Activated naive CD4-positive, alpha-beta T cell treated with anti-CD3 and anti-CD28 coated beads, Interleukin-2, amount 50 U/mL, for 24 hours (primary cell): Measurements from ENCODE around the gene PAX6.

ENCODE experiments used
- H3K27ac Mint-ChIP-seq: one replicate; pipeline ENCODE4 v1.8.0; 2021; ENCODE audit warnings: mild to moderate bottlenecking, mixed read lengths
- H3K27me3 Mint-ChIP-seq: one replicate; pipeline ENCODE4 v1.8.0; 2021; ENCODE audit warnings: mixed read lengths
- H3K36me3 Mint-ChIP-seq: one replicate; pipeline ENCODE4 v1.8.0; 2021; ENCODE audit warnings: mixed read lengths
- H3K4me1 Mint-ChIP-seq: one replicate; pipeline ENCODE4 v1.8.0; 2021; ENCODE audit warnings: mixed read lengths
- H3K4me3 Mint-ChIP-seq: one replicate; pipeline ENCODE4 v1.8.0; 2021; ENCODE audit warnings: mild to moderate bottlenecking, mixed read lengths
- H3K9me3 Mint-ChIP-seq: one replicate; pipeline ENCODE4 v1.8.0; 2021; ENCODE audit warnings: mixed read lengths

The PAX6 gene

DNA sequence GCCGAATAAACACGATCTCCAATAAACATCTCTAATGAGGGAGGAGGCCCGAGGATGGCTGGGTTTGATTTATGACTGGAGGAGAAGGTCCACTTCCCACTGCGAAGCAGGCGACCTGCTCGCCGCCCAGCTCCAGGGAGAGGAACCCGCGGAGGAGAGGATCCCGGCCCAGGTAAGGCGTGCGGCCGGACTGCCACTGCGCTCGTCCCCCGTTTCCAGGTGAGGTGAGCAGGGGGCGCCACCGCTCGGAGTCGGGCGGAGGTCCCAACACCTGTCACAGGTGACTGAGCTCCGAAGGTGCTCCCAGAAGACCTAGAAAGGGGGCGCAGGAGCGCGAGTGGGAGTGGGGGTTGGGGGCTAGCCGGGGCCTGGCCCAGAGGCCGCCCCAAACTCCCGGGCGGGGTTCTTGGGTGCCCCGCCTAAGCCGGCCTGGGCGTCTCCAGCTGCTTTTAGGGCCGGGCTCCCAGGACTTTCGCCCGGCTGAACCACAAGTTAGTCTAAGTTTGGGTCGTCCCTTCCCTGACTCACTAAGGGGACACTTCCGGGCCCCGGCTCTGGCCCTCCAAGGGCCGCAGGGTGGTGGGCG is 5.4 kb upstream of the PAX6 start:
- peak overlapping the region; percentile 71 for H3K4me3 Mint-ChIP-seq

DNA sequence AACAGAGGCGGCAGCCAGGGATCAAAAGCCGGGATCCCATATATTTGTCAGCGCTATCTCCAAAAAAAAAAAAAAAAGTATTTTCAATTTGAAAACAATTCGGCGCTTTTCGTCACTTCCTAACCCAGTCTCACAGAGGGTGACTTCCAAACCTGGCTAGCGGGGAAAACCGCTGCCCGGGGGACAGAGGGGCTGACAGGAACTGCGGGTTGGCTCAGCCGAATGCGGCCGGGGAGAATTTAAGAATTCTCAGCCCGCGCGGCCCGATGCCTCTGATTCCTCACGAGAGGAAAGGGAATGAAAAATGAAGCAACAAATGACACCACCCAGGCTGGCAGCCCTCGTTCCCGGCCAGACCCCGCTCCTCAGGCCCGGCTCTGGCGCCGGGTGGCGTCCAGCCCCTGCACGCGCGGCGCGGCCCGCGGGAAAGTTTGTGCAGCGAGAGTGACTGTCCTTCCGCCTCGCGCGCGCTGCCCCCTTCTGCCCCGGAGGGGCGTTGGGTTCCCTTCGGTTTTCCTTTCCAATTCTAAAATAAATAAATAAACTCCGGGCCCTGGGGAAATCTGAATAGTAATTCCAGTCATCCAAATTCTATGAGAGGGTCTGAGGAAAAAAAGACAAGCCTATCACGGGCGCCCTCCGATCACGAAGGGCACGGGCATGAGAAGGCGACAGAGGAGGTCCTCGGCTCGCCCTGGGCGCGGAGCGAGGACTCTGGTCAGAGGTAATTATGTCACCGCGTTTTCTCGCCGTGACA is 4.8 kb upstream of the PAX6 start:
- H3K27me3 Mint-ChIP-seq, result peaks cover 48% of the 10 kb centered on the region
- no peaks in the 10 kb centered on the region for H3K9me3 Mint-ChIP-seq
- H3K4me1 Mint-ChIP-seq, result peaks cover 44% of the 10 kb centered on the region
- H3K27ac Mint-ChIP-seq, result peak overlapping the region; percentile 77
- H3K36me3 Mint-ChIP-seq, result peaks cover 4% of the 10 kb centered on the region
- H3K4me3 Mint-ChIP-seq, result peak overlapping the region; percentile 71

More for the DNA sequence above, 5.4 kb upstream of the PAX6 start:
- peaks cover 40% of the 10 kb centered on the region for H3K4me1 Mint-ChIP-seq
- peaks cover 3% of the 10 kb centered on the region for H3K9me3 Mint-ChIP-seq
- peaks cover 6% of the 10 kb centered on the region for H3K36me3 Mint-ChIP-seq
- H3K27ac Mint-ChIP-seq, result peak overlapping the region; percentile 77
- H3K27me3 Mint-ChIP-seq, result peaks cover 50% of the 10 kb centered on the region

DNA sequence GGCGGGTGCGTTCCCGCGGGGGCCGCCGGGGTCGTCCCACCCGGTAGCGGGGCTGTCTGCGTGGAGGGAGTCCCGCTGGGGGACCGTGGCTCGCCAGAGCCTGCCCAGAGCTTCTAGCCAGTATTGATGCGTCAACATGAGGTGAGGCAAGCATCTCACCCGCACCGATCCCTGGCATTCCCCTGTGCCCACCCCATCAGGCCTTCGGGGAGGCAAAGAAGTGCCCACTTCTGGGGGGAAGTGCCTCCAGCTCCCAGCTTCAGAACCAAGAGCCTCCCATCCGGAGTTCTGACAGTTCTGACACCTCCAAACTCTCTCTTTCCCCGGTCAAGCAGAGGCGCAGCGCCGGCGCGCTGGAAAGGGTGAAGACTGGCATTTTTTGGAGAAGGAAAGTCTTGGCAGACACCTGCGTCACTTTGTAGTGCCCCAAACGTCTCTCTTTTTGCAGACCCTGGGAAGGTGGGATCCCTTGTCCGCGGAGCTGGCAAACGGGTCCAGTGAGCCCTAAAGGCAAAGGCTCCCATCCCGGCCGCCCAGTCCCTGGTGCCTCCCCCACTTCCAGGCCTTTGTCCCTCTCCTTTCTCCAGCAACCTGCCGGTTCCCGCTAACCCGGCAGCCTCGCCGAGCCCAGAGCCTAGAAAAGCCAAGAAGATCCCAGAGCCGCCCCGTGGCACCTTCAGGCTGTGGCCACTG is 3.2 kb upstream of the PAX6 start:
- H3K4me3 Mint-ChIP-seq, result peak overlapping the region; percentile 53
- H3K4me1 Mint-ChIP-seq, result peaks cover 54% of the 10 kb centered on the region
- H3K27ac Mint-ChIP-seq, result no peak overlapping the region
- H3K9me3 Mint-ChIP-seq, result no peaks in the 10 kb centered on the region
- peaks cover 49% of the 10 kb centered on the region for H3K27me3 Mint-ChIP-seq
- H3K36me3 Mint-ChIP-seq, result peaks cover 4% of the 10 kb centered on the region

DNA sequence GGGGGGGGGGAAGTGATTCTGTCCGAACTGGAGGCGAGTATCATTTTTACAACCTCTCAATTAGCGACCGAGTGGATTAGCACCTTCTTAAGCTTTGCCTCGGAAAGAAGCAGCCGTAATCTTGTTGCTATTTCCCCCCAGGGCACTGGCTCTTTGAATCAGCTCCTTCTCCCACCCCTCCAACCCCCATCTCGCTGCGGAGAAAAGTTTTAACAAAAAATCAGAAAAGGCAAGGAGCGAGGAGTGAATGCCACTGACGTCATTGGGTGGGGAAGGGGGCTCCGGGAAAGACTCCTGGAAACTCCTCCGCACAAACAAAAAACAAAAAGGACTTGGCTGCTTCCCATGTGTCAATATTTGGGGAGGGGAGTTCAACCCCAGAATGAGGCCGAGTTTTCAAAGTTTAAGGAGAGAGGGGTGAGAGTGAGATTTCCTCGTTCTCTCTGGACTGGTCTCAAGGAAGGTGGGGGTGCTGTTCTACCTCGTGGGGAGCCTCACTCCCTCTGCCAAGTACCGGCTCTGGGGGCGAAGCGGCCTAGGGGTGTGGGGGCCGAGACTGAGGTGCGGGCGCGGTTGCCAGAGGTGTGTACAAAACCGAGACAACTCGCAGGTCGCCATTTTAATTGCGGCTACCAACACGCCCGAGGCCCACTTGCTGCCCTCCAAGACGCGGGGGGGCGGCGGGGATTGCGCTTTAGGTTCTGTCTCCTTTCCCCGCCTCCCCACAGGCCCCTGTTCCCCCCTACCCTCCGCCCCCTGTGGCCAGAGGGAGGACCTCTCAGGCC is 2.5 kb upstream of the PAX6 start:
- H3K4me1 Mint-ChIP-seq, result peaks cover 60% of the 10 kb centered on the region
- peak overlapping the region; percentile 86 for H3K4me3 Mint-ChIP-seq
- H3K27ac Mint-ChIP-seq, result no peak overlapping the region
- no peaks in the 10 kb centered on the region for H3K9me3 Mint-ChIP-seq
- H3K36me3 Mint-ChIP-seq, result peaks cover 4% of the 10 kb centered on the region
- peaks cover 53% of the 10 kb centered on the region for H3K27me3 Mint-ChIP-seq

DNA sequence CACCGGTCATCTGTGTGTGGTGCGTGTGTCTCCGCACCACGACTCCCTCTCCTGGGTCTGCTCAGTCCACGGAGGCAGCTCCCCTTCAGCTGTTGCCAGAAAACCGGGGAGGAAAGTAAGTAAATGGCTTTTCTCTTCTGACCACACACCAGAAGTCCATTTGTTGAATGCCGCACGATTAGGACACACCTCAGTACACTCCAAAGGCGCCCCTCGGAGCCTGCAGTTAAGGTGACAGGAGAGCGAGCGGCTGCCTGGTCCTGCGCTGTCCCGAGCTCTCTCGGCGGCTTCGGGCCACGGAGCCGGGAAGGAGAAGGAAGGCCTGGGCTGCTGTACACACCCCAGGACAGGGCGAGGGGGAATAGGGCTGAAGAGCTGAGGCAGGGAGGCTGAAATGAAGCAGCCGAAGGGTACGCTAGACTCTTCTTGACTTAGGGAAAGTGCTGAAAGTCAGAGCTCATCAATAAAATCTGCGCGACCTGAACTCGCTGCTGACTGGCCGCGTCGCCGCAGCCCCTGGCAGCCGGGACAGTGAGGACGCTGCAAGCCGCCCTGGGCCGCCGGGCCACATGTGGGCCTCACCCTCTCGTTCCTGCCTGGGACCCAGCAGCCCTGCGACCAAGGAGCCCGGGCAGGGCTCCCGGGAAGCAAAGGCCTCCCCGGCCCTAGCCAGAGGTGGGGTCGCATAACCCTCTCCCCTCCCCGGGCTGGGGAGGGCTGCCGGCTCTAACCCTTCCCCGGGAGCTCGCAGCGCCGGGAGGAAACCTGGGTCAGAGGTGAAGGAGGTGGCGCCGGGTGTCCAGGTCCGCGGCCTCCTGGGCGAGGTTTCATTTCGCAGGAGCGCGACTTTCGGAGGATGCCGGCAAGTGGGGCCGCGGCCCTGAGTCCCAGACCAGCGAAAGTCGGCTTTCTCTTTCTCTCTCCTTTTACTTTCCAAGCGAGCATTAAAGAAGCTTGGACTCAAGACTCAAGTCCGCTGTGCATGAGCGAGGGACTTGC is 1.6 kb upstream of the PAX6 start:
- peaks cover 65% of the 10 kb centered on the region for H3K4me1 Mint-ChIP-seq
- H3K4me3 Mint-ChIP-seq, result peak overlapping the region; percentile 86
- no peaks in the 10 kb centered on the region for H3K9me3 Mint-ChIP-seq
- no peak overlapping the region for H3K27ac Mint-ChIP-seq
- H3K36me3 Mint-ChIP-seq, result peaks cover 5% of the 10 kb centered on the region
- peaks cover 57% of the 10 kb centered on the region for H3K27me3 Mint-ChIP-seq

DNA sequence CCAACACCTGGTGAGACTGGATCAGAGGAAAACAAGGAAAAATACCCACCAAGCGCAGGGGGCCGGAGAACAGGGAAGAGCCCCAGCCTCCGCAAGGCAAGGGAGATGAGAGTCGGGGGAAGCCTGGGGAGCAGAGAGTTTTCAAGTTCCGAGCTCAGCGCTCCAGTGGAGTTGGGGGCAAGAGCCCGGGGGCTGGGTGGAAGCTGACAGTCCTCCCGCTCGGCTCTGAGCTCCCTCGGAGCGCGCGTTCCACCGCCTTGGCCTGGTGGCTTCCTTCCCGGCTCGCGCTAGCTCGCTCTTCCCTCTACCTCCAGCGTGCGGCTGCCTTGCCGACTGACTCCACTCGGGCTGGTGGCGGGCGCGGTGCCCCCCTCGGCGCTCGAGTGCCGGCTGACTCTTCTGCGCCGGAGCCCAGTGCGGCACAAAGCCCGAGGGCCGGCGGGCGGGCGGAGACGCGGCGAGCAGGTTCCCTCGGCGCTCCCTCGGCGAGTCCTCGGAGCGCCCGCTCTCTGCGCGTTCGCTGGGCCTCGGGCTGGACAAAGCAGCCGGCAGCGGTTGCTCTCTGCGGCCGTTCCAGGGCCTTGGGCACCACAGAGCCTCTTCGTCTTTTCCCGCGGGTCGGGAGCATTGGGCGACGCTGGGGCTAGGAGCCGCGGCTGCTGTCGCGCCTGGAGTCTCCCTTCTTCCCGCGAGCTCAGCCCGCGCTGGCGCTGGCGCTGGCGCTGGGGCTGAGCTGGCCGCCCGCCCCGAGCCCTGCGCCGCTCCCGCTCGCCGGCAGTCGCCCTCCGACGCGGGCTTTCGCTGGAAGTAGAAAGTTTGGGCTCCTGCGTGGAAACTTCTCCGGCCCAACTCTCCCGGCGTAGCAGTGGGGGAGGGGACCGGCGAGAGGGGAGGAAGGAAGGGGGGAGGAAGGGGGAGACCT is 1.0 kb downstream of the PAX6 start:
- Mint-ChIP-seq H3K27me3 (peaks cover 63% of the 10 kb centered on the region), H3K27ac (peak overlapping the region; percentile 6), H3K36me3 (peaks cover 5% of the 10 kb centered on the region), H3K9me3 (no peaks in the 10 kb centered on the region), H3K4me3 (peak overlapping the region; percentile 83), H3K4me1 (peaks cover 56% of the 10 kb centered on the region)

- Mint-ChIP-seq H3K27ac (peak overlapping the region; percentile 6), H3K9me3 (no peaks in the 10 kb centered on the region), H3K4me3 (peak overlapping the region; percentile 76), H3K36me3 (peaks cover 5% of the 10 kb centered on the region), H3K27me3 (peaks cover 63% of the 10 kb centered on the region), H3K4me1 (peaks cover 54% of the 10 kb centered on the region)
Measured at GRCh38 chr11:31809541-31809856, 1.6 kb downstream of the PAX6 start.

GRCh38 chr11:31808721-31809540 is 2.2 kb downstream of the PAX6 start:
- H3K4me3 Mint-ChIP-seq, result peak overlapping the region; percentile 76
- H3K27ac Mint-ChIP-seq, result no peak overlapping the region
- H3K4me1 Mint-ChIP-seq, result peaks cover 56% of the 10 kb centered on the region
- H3K9me3 Mint-ChIP-seq, result no peaks in the 10 kb centered on the region
- H3K27me3 Mint-ChIP-seq, result peaks cover 65% of the 10 kb centered on the region
- peaks cover 5% of the 10 kb centered on the region for H3K36me3 Mint-ChIP-seq

DNA sequence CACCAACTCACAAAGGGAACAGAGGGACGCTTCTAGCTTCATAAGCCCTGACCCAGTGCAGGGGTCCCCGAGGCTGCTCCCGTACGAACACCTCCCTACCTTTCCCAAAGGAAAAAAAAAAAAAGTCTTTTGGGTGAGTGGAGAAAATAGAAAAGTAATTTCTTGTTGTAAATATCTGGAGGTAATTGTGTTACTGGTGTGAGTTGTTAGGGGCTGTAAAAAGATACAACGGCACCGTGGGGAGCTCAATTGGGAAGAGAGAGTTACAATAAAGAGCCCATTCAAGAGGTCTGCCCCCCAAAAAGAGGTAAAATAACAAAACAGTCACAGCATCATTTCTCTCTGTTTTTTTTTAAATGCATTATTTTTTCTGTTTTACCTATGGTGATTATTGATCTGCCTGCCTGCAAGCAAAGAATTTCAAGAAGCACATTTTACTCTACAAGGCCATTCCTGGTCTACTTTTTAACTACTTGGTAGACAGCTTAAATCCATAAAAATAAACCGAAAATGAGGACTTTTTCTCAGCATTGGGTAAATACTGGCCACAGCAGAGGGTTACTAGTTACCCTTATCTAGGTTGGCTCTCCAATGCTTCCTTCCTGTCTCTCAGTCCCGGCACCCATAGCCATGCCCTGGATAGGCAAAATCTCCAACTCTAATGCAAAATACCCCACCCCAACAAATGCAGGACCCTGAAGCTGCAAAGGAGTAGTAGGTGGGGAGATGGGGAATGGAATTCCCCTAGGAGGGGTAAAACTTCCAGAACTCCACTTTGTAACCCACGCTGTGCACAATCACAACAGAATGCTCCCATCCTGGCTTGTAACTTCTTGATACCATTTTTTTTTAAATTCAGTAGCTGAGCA is 3.1 kb downstream of the PAX6 start:
- Mint-ChIP-seq H3K36me3 (peaks cover 8% of the 10 kb centered on the region), H3K27me3 (peaks cover 72% of the 10 kb centered on the region), H3K4me3 (no peak overlapping the region), H3K9me3 (peaks cover 5% of the 10 kb centered on the region), H3K4me1 (peaks cover 59% of the 10 kb centered on the region), H3K27ac (no peak overlapping the region)

DNA sequence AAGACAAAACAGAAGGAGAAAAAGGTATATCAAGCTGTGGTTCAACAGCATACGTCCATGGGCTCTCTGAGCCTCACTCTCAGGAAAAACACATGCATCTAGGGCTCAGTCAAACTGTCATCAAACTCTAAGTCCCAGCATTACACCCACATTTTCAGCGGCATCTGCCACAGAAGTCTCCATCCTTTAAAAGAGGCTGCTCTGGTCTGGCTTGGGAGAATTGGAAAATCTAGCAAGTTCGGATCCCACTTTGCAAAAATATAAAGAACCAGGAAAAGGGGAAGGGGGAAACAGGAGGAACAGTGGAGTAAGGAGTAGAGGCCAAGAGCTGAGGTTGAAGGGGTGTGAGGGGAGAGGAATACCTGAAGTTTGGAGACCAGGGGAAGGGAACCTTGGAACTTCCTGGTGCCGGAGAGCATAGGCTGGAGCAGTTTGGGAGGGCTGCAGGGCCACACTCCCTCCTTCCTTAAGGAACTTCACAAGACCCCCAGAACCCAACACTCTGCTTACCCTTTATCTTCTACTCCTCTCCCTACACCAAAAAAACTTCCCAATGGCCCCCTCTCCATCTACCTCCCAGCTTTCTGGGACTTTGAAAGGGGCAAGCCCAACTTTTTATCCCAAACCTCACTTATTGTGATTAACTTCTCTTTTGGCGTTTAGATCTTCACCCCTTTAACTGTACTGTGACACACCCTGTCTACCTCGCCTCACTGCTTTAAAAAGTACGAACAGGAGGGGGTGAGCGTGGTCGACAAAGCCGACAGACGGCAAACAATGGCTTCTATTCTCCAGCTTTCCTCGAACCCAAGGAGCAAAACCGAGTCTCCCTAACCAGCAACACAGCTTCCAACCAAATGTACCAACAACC is 4.0 kb downstream of the PAX6 start:
- Mint-ChIP-seq H3K36me3 (peaks cover 6% of the 10 kb centered on the region), H3K27ac (no peak overlapping the region), H3K27me3 (peaks cover 74% of the 10 kb centered on the region), H3K4me1 (peaks cover 57% of the 10 kb centered on the region), H3K4me3 (no peak overlapping the region), H3K9me3 (peaks cover 5% of the 10 kb centered on the region)

DNA sequence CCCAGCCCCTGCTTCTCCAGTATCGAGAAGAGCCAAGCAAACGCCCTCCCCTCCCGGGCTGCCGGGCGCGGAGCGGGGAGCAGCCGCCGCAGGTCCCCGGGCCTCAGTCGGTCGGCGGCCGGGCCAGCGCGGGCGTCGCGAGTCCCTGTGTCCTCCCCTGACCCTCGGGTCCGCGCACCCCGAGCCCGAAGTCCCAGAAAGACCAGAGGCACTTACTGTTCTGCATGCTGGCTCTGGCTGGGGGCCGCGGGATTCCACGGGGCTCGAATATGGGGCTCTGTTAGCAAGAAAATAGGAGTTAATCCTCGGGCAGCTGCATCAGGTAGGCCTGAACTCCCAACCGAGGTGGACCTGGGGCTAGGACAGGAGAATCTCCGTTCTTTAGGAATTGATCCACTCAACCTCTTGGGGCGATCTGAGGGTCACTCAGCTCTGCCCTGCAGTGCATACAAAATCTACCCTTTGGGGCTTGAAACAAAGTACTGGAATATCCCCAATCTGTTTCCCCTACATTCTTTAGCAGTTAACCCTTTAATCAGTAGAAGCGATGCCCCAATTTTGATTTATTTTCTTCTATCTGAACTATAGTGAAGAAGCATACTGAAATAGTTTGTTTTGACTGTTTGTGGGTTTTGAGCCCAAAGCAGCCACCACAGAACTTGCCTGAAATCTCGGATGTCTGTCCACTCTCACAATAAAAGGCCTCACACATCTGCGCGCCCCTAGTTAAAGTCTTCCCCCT is 4.8 kb downstream of the PAX6 start:
- no peak overlapping the region for H3K4me3 Mint-ChIP-seq
- no peak overlapping the region for H3K27ac Mint-ChIP-seq
- H3K36me3 Mint-ChIP-seq, result peaks cover 4% of the 10 kb centered on the region

More for the DNA sequence above, 4.8 kb downstream of the PAX6 start:
- H3K27me3 Mint-ChIP-seq, result peaks cover 76% of the 10 kb centered on the region
- peaks cover 52% of the 10 kb centered on the region for H3K4me1 Mint-ChIP-seq
- H3K9me3 Mint-ChIP-seq, result peaks cover 5% of the 10 kb centered on the region
